ENCODE results near the gene VRK1.

GRCh38 chr14:96824283-96824682 lies 27.1 kb downstream of the VRK1 start:
- TF ChIP-seq CTCF (IDR thresholded peaks at IDR 0.05; ENCODE audit: insufficient read depth, low read length, poor library complexity, severe bottlenecking) (no peak), EZH2phosphoT487 (conservative IDR thresholded peaks at IDR 0.05; ENCODE audit: low read length) (no peak)
